A673 (cell line): ENCODE measurements around the gene ZC3H15. TPM values are rescaled to one million over a fixed set of nuclear protein-coding genes. Genes with fewer than 3 reads are reported as not detected.

Experiments
- BruUV-seq: library from RNA; stranded (reverse); fragments of 400-500 nt; replicated peaks from 2 replicates; lab custom pipeline; 2021; lab: Mats Ljungman, UMichigan
- CTCF ChIA-PET: fragments of 300-600 bp; sonication (Branson Sonifier 250); formaldehyde crosslinking; loops from one replicate; lab custom pipeline; 2022; ENCODE audit warnings: antibody characterized with exemption; lab: Charles Lee
- POLR2A ChIA-PET: fragments of 300-600 bp; sonication (Branson Sonifier 250); formaldehyde crosslinking; loops from one replicate; lab custom pipeline; 2022; ENCODE audit warnings: antibody characterized with exemption; ENCODE audit not compliant: low non-redundant PET; lab: Charles Lee
- DNase-seq: peaks from one replicate; pipeline ENCODE4 v3.0.0-alpha.2; 2015; ENCODE audit warnings: low spot score
- H3K27ac ChIP-seq: fragments of 200-600 bp; sonication (generic); 2 replicates; pipeline ENCODE4 v1.5.1; 2016; ENCODE audit warnings: mixed run types, low read depth, mild to moderate bottlenecking, mixed read lengths, antibody characterized with exemption, low read length; ENCODE audit not compliant: poor library complexity, severe bottlenecking
- H3K27me3 ChIP-seq: fragments of 200-600 bp; sonication (generic); replicated peaks from 2 replicates; pipeline ENCODE4 v1.6.1; 2017; ENCODE audit warnings: mixed run types, low read depth, mild to moderate bottlenecking, mixed read lengths, antibody characterized with exemption, low read length; ENCODE audit not compliant: insufficient read depth, poor library complexity
- H3K36me3 ChIP-seq: fragments of 200-600 bp; sonication (generic); 2 replicates; pipeline ENCODE4 v1.6.1; 2016; ENCODE audit warnings: mixed run types, mild to moderate bottlenecking, mixed read lengths, antibody characterized with exemption, low read length; ENCODE audit not compliant: insufficient read depth, poor library complexity, severe bottlenecking
- H3K4me1 ChIP-seq: fragments of 200-600 bp; sonication (generic); 2 replicates; pipeline ENCODE4 v1.6.1; 2017; ENCODE audit warnings: mixed run types, mild to moderate bottlenecking, mixed read lengths, antibody characterized with exemption, low read length; ENCODE audit not compliant: insufficient read depth, poor library complexity, severe bottlenecking
- H3K4me3 ChIP-seq: fragments of 200-600 bp; sonication (generic); 2 replicates; pipeline ENCODE4 v1.5.1; 2016; ENCODE audit warnings: low read depth, mixed run types, mild to moderate bottlenecking, mixed read lengths, low read length; ENCODE audit not compliant: poor library complexity, severe bottlenecking
- H3K9me3 ChIP-seq: fragments of 200-600 bp; sonication (generic); 2 replicates; pipeline ENCODE4 v1.6.1; 2016; ENCODE audit warnings: mixed run types, low read depth, mild to moderate bottlenecking, mixed read lengths, antibody characterized with exemption, low read length; ENCODE audit not compliant: poor library complexity, severe bottlenecking
- EZH2 ChIP-seq: fragments of 200-600 bp; sonication (generic); IDR thresholded peaks from 2 replicates; pipeline ENCODE4 v1.6.1; 2017; ENCODE audit warnings: borderline replicate concordance, low read depth, mild to moderate bottlenecking, mixed read lengths, antibody characterized with exemption, low read length; ENCODE audit not compliant: poor library complexity, severe bottlenecking
- intact Hi-C: fragments of 100-400 bp; cut with micrococcal nuclease; formaldehyde crosslinking; loops from one replicate; pipeline ENCODE4 v1.10.0; 2022; ENCODE audit not compliant: unreplicated experiment
- total RNA-seq: library from RNA; stranded (reverse); gene quantifications from 2 replicates; pipeline ENCODE4 v1.2.3, GENCODE V29; 2021
- TF ChIP-seq, protein P1 (sequence below): fragments of 300-800, 200-600 bp; sonication (generic); conservative IDR thresholded peaks from 2 replicates; pipeline ENCODE4 v1.5.1; 2017; ENCODE audit warnings: low read depth, mild to moderate bottlenecking, antibody characterized with exemption, low read length, moderate library complexity, mixed read lengths

ZC3H15 gene
- total RNA-seq, 1 experiment from 2014 or later = 95.1 TPM

GRCh38 chr2:186477790-186478189, 8.3 kb upstream of the ZC3H15 start:
- POLR2A ChIA-PET = no interaction called here
- no TSS peak for BruUV-seq
- no peak for DNase-seq
- CTCF ChIA-PET = no interaction called here
- H3K4me1 ChIP-seq = no peaks in the 10 kb centered on the region
- TF ChIP-seq EZH2 = no peak
- TF ChIP-seq, protein P1, sequence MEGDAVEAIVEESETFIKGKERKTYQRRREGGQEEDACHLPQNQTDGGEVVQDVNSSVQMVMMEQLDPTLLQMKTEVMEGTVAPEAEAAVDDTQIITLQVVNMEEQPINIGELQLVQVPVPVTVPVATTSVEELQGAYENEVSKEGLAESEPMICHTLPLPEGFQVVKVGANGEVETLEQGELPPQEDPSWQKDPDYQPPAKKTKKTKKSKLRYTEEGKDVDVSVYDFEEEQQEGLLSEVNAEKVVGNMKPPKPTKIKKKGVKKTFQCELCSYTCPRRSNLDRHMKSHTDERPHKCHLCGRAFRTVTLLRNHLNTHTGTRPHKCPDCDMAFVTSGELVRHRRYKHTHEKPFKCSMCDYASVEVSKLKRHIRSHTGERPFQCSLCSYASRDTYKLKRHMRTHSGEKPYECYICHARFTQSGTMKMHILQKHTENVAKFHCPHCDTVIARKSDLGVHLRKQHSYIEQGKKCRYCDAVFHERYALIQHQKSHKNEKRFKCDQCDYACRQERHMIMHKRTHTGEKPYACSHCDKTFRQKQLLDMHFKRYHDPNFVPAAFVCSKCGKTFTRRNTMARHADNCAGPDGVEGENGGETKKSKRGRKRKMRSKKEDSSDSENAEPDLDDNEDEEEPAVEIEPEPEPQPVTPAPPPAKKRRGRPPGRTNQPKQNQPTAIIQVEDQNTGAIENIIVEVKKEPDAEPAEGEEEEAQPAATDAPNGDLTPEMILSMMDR = no peak
- no peak overlapping the region for H3K27ac ChIP-seq
- no peak overlapping the region for H3K4me3 ChIP-seq
- no peaks in the 10 kb centered on the region for H3K9me3 ChIP-seq
- no peaks in the 10 kb centered on the region for H3K27me3 ChIP-seq
- intact Hi-C loops = no loop called here
- H3K36me3 ChIP-seq = no peaks in the 10 kb centered on the region

- H3K27ac ChIP-seq = no peak overlapping the region
- TF ChIP-seq, protein P1 = no peak
- TF ChIP-seq EZH2 = no peak
- BruUV-seq = no TSS peak
- no peaks in the 10 kb centered on the region for H3K27me3 ChIP-seq
- no peak overlapping the region for H3K4me3 ChIP-seq
- peaks cover 11% of the 10 kb centered on the region for H3K4me1 ChIP-seq
- no peaks in the 10 kb centered on the region for H3K9me3 ChIP-seq
- ChIA-PET CTCF (no interaction called here), POLR2A (interaction anchor here (0.6 kb wide), 1 partner anchor 18 kb away, joined by 5 read pairs; no protein-coding TSS in a partner anchor)
- no peaks in the 10 kb centered on the region for H3K36me3 ChIP-seq
- intact Hi-C loops = no loop called here
- DNase-seq = no peak
Measured at GRCh38 chr2:186480991-186481390, 5.1 kb upstream of the ZC3H15 start.

GRCh38 chr2:186484062-186484735, 1.9 kb upstream of the ZC3H15 start:
- CTCF ChIA-PET = no interaction called here
- peaks cover 18% of the 10 kb centered on the region for H3K4me1 ChIP-seq
- no TSS peak for BruUV-seq
- no peaks in the 10 kb centered on the region for H3K36me3 ChIP-seq
- intact Hi-C loops = no loop called here
- no peak for TF ChIP-seq EZH2
- TF ChIP-seq, protein P1 = no peak
- POLR2A ChIA-PET = no interaction called here
- H3K27ac ChIP-seq = no peak overlapping the region
- no peak for DNase-seq
- H3K9me3 ChIP-seq = no peaks in the 10 kb centered on the region
- no peaks in the 10 kb centered on the region for H3K27me3 ChIP-seq
- H3K4me3 ChIP-seq = no peak overlapping the region
